GM19193 (cell line): ENCODE results near the gene NOC3L.

Source experiments
- POLR2A ChIP-seq: IDR thresholded peaks from 4 replicates; pipeline ENCODE4 v1.6.1; 2011; ENCODE audit not compliant: insufficient read depth, insufficient read length; ENCODE audit errors: extremely low read depth

NOC3L gene

GRCh38 chr10:94328613-94329012 lies 34.1 kb downstream of the NOC3L start:
- no peak for TF ChIP-seq POLR2A

GRCh38 chr10:94327649-94328048 lies 35.1 kb downstream of the NOC3L start:
- no peak for TF ChIP-seq POLR2A

GRCh38 chr10:94324609-94325233 lies 38.0 kb downstream of the NOC3L start:
- TF ChIP-seq POLR2A: no peak

- no peak for TF ChIP-seq POLR2A
Observed at GRCh38 chr10:94320285-94320914, 42.3 kb downstream of the NOC3L start.

- TF ChIP-seq POLR2A: no peak
Observed at GRCh38 chr10:94316560-94316959, 46.2 kb downstream of the NOC3L start.

GRCh38 chr10:94315975-94316464 lies 46.7 kb downstream of the NOC3L start:
- TF ChIP-seq POLR2A: no peak

GRCh38 chr10:94315024-94315451 lies 47.7 kb downstream of the NOC3L start:
- no peak for TF ChIP-seq POLR2A

GRCh38 chr10:94310369-94310768 lies 52.4 kb downstream of the NOC3L start:
- no peak for TF ChIP-seq POLR2A

GRCh38 chr10:94308866-94309265 lies 53.9 kb downstream of the NOC3L start:
- no peak for TF ChIP-seq POLR2A

GRCh38 chr10:94307046-94307615 lies 55.6 kb downstream of the NOC3L start:
- TF ChIP-seq POLR2A: no peak

- TF ChIP-seq POLR2A: no peak
Observed at GRCh38 chr10:94303929-94304328, 58.8 kb downstream of the NOC3L start.

- TF ChIP-seq POLR2A: no peak
Observed at GRCh38 chr10:94300042-94300441, 62.7 kb downstream of the NOC3L start.

GRCh38 chr10:94299417-94299816 lies 63.3 kb downstream of the NOC3L start:
- TF ChIP-seq POLR2A: no peak

- no peak for TF ChIP-seq POLR2A
Observed at GRCh38 chr10:94294168-94294567, 68.6 kb downstream of the NOC3L start.

GRCh38 chr10:94293354-94293753 lies 69.4 kb downstream of the NOC3L start:
- TF ChIP-seq POLR2A: no peak
